MM.1S (cell line): Measurements from ENCODE around the gene COX8C.

Source experiments
- CTCF ChIP-seq: fragments of 300-600 bp; sonication (generic); IDR thresholded peaks from 2 replicates; pipeline ENCODE4 v1.5.1; 2016; ENCODE audit warnings: antibody characterized with exemption, low read length, mixed read lengths
- EZH2phosphoT487 ChIP-seq: fragments of 300-600 bp; sonication (generic); IDR thresholded peaks from 2 replicates; pipeline ENCODE4 v1.6.1; 2018; ENCODE audit warnings: antibody characterized with exemption, low read length

DNA sequence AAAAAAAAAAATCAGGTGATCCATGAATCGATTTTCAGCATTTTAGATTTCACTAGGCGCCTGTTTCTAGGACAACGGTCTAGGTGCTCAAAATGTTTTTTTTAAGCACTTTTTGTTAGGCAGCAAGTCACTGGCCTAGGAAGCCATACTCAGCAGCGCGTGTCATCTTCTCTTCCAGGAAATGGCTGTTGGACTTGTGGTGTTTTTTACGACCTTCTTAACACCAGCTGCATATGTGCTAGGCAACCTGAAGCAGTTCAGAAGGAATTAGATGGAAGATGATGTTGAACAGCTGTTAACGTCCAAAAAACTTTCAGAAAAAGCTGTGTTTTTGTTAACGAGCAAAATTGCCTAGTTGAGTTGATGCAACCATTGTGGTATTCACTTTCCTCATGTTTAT lies 868 bp downstream of the COX8C start:
- TF ChIP-seq CTCF (no peak), EZH2phosphoT487 (no peak)
